ENCODE data around the gene GLI1.

GRCh38 chr12:57477710-57478681 lies 18.4 kb downstream of the GLI1 start:
- TF ChIP-seq POLR2A (IDR thresholded peaks at IDR 0.05) (no peak), CTCF (IDR thresholded peaks at IDR 0.05) (no peak)
